GM23338 (cell line): Measurements from ENCODE around the gene CTXN1.

Experiments used
- CREB1 ChIP-seq: fragments of 250-450 bp; sonication (Bioruptor Pico); IDR thresholded peaks from 2 replicates; pipeline ENCODE4 v1.5.0; 2020; ENCODE audit warnings: low read depth, mild to moderate bottlenecking, moderate library complexity
- EZH2 ChIP-seq: fragments of 200-600 bp; sonication (generic); IDR thresholded peaks from one replicate; pipeline ENCODE4 v1.8.0; 2017; ENCODE audit warnings: antibody characterized with exemption, mild to moderate bottlenecking, low read depth; ENCODE audit not compliant: unreplicated experiment
- EZH2phosphoT487 ChIP-seq: fragments of 200-600 bp; sonication (generic); IDR thresholded peaks from one replicate; pipeline ENCODE4 v1.8.1; 2018; ENCODE audit warnings: antibody characterized with exemption; ENCODE audit not compliant: unreplicated experiment
- JUNB ChIP-seq: IDR thresholded peaks from one replicate; pipeline ENCODE4 v1.6.1; 2016; ENCODE audit warnings: antibody characterized with exemption; ENCODE audit not compliant: unreplicated experiment
- POLR2AphosphoS5 ChIP-seq: IDR thresholded peaks from 2 replicates; pipeline ENCODE4 v1.6.1; 2016; ENCODE audit warnings: antibody characterized with exemption, low read depth
- STAT1 ChIP-seq: IDR thresholded peaks from one replicate; pipeline ENCODE4 v1.6.1; 2016; ENCODE audit warnings: antibody characterized with exemption; ENCODE audit not compliant: unreplicated experiment
- ZNF331 ChIP-seq: fragments of 250-450 bp; sonication (Bioruptor Pico); IDR thresholded peaks from 2 replicates; pipeline ENCODE4 v1.5.0; 2020; ENCODE audit warnings: low read depth, mild to moderate bottlenecking, moderate library complexity
- TF ChIP-seq, protein P1 (sequence below), 2 experiments: fragments of 200-600 bp in 1 of 2; sonication (generic) in 1 of 2; conservative IDR thresholded peaks; 2 replicates each; pipeline versions ENCODE4 v1.5.1 to v1.6.1; 2016 to 2017; ENCODE audit warnings: antibody characterized with exemption in 2 of 2, low read depth in 2 of 2, mild to moderate bottlenecking in 2 of 2, moderate library complexity in 1 of 2
- TF ChIP-seq, protein P2 (sequence below): fragments of 250-450 bp; sonication (Bioruptor Pico); IDR thresholded peaks from 2 replicates; pipeline ENCODE4 v1.5.0; 2020; ENCODE audit warnings: mild to moderate bottlenecking, moderate library complexity
- TF ChIP-seq, protein P3 (sequence below): IDR thresholded peaks from one replicate; pipeline ENCODE4 v1.6.1; 2018; ENCODE audit warnings: antibody characterized with exemption; ENCODE audit not compliant: unreplicated experiment

GRCh38 chr19:7895565-7895964, 30.4 kb downstream of the CTXN1 start:
- TF ChIP-seq, protein P1, sequence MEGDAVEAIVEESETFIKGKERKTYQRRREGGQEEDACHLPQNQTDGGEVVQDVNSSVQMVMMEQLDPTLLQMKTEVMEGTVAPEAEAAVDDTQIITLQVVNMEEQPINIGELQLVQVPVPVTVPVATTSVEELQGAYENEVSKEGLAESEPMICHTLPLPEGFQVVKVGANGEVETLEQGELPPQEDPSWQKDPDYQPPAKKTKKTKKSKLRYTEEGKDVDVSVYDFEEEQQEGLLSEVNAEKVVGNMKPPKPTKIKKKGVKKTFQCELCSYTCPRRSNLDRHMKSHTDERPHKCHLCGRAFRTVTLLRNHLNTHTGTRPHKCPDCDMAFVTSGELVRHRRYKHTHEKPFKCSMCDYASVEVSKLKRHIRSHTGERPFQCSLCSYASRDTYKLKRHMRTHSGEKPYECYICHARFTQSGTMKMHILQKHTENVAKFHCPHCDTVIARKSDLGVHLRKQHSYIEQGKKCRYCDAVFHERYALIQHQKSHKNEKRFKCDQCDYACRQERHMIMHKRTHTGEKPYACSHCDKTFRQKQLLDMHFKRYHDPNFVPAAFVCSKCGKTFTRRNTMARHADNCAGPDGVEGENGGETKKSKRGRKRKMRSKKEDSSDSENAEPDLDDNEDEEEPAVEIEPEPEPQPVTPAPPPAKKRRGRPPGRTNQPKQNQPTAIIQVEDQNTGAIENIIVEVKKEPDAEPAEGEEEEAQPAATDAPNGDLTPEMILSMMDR (conservative IDR thresholded peaks at IDR 0.05; ENCODE audit: low read depth in 2 of 2): no peak
- TF ChIP-seq EZH2 (no peak), POLR2AphosphoS5 (no peak), EZH2phosphoT487 (no peak), CREB1 (CRISPR knock-in tag) (no peak), JUNB (no peak), STAT1 (no peak), ZNF331 (CRISPR knock-in tag) (no peak)
- TF ChIP-seq, protein P2, sequence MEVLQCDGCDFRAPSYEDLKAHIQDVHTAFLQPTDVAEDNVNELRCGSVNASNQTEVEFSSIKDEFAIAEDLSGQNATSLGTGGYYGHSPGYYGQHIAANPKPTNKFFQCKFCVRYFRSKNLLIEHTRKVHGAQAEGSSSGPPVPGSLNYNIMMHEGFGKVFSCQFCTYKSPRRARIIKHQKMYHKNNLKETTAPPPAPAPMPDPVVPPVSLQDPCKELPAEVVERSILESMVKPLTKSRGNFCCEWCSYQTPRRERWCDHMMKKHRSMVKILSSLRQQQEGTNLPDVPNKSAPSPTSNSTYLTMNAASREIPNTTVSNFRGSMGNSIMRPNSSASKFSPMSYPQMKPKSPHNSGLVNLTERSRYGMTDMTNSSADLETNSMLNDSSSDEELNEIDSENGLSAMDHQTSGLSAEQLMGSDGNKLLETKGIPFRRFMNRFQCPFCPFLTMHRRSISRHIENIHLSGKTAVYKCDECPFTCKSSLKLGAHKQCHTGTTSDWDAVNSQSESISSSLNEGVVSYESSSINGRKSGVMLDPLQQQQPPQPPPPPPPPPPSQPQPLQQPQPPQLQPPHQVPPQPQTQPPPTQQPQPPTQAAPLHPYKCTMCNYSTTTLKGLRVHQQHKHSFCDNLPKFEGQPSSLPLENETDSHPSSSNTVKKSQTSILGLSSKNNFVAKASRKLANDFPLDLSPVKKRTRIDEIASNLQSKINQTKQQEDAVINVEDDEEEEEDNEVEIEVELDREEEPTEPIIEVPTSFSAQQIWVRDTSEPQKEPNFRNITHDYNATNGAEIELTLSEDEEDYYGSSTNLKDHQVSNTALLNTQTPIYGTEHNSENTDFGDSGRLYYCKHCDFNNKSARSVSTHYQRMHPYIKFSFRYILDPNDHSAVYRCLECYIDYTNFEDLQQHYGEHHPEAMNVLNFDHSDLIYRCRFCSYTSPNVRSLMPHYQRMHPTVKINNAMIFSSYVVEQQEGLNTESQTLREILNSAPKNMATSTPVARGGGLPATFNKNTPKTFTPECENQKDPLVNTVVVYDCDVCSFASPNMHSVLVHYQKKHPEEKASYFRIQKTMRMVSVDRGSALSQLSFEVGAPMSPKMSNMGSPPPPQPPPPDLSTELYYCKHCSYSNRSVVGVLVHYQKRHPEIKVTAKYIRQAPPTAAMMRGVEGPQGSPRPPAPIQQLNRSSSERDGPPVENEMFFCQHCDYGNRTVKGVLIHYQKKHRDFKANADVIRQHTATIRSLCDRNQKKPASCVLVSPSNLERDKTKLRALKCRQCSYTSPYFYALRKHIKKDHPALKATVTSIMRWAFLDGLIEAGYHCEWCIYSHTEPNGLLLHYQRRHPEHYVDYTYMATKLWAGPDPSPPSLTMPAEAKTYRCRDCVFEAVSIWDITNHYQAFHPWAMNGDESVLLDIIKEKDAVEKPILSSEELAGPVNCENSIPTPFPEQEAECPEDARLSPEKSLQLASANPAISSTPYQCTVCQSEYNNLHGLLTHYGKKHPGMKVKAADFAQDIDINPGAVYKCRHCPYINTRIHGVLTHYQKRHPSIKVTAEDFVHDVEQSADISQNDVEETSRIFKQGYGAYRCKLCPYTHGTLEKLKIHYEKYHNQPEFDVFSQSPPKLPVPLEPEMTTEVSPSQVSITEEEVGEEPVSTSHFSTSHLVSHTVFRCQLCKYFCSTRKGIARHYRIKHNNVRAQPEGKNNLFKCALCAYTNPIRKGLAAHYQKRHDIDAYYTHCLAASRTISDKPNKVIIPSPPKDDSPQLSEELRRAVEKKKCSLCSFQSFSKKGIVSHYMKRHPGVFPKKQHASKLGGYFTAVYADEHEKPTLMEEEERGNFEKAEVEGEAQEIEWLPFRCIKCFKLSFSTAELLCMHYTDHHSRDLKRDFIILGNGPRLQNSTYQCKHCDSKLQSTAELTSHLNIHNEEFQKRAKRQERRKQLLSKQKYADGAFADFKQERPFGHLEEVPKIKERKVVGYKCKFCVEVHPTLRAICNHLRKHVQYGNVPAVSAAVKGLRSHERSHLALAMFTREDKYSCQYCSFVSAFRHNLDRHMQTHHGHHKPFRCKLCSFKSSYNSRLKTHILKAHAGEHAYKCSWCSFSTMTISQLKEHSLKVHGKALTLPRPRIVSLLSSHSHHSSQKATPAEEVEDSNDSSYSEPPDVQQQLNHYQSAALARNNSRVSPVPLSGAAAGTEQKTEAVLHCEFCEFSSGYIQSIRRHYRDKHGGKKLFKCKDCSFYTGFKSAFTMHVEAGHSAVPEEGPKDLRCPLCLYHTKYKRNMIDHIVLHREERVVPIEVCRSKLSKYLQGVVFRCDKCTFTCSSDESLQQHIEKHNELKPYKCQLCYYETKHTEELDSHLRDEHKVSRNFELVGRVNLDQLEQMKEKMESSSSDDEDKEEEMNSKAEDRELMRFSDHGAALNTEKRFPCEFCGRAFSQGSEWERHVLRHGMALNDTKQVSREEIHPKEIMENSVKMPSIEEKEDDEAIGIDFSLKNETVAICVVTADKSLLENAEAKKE (CRISPR knock-in tag): no peak
- TF ChIP-seq, protein P3, sequence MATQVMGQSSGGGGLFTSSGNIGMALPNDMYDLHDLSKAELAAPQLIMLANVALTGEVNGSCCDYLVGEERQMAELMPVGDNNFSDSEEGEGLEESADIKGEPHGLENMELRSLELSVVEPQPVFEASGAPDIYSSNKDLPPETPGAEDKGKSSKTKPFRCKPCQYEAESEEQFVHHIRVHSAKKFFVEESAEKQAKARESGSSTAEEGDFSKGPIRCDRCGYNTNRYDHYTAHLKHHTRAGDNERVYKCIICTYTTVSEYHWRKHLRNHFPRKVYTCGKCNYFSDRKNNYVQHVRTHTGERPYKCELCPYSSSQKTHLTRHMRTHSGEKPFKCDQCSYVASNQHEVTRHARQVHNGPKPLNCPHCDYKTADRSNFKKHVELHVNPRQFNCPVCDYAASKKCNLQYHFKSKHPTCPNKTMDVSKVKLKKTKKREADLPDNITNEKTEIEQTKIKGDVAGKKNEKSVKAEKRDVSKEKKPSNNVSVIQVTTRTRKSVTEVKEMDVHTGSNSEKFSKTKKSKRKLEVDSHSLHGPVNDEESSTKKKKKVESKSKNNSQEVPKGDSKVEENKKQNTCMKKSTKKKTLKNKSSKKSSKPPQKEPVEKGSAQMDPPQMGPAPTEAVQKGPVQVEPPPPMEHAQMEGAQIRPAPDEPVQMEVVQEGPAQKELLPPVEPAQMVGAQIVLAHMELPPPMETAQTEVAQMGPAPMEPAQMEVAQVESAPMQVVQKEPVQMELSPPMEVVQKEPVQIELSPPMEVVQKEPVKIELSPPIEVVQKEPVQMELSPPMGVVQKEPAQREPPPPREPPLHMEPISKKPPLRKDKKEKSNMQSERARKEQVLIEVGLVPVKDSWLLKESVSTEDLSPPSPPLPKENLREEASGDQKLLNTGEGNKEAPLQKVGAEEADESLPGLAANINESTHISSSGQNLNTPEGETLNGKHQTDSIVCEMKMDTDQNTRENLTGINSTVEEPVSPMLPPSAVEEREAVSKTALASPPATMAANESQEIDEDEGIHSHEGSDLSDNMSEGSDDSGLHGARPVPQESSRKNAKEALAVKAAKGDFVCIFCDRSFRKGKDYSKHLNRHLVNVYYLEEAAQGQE: no peak
